HAP-1 (cell line): ENCODE results near the gene ANKFN1.

Experiments
- DNase-seq, 2 experiments: peaks; one replicate each; pipeline ENCODE4 v3.0.0-alpha.2; 2016 to 2020; ENCODE audit warnings: low spot score in 2 of 2
- H3K27me3 ChIP-seq: fragments of 250-450 bp; sonication (Bioruptor Pico); 2 replicates; pipeline ENCODE4 v1.5.1; 2020; ENCODE audit warnings: low read depth, mild to moderate bottlenecking, moderate library complexity
- H3K36me3 ChIP-seq: fragments of 250-450 bp; sonication (Bioruptor Pico); replicated peaks from 2 replicates; pipeline ENCODE4 v1.5.1; 2020; ENCODE audit warnings: mild to moderate bottlenecking
- H3K4me1 ChIP-seq: fragments of 250-450 bp; sonication (Bioruptor Pico); 2 replicates; pipeline ENCODE4 v1.5.1; 2020; ENCODE audit warnings: mild to moderate bottlenecking
- H3K4me3 ChIP-seq: fragments of 250-450 bp; sonication (Bioruptor Pico); 2 replicates; pipeline ENCODE4 v1.5.1; 2020; ENCODE audit warnings: mild to moderate bottlenecking, moderate library complexity
- H3K9me3 ChIP-seq: fragments of 250-450 bp; sonication (Bioruptor Pico); 2 replicates; pipeline ENCODE4 v1.5.1; 2020; ENCODE audit warnings: mild to moderate bottlenecking, moderate library complexity
- in situ Hi-C: fragments of 300-500 bp; cut with MboI; formaldehyde crosslinking; loops from 3 replicates; pipeline ENCODE4 v1.14.3; 2020; ENCODE audit warnings: low sequenced_read_pairs, inconsistent platforms, mixed read lengths

The ANKFN1 gene, protein sequence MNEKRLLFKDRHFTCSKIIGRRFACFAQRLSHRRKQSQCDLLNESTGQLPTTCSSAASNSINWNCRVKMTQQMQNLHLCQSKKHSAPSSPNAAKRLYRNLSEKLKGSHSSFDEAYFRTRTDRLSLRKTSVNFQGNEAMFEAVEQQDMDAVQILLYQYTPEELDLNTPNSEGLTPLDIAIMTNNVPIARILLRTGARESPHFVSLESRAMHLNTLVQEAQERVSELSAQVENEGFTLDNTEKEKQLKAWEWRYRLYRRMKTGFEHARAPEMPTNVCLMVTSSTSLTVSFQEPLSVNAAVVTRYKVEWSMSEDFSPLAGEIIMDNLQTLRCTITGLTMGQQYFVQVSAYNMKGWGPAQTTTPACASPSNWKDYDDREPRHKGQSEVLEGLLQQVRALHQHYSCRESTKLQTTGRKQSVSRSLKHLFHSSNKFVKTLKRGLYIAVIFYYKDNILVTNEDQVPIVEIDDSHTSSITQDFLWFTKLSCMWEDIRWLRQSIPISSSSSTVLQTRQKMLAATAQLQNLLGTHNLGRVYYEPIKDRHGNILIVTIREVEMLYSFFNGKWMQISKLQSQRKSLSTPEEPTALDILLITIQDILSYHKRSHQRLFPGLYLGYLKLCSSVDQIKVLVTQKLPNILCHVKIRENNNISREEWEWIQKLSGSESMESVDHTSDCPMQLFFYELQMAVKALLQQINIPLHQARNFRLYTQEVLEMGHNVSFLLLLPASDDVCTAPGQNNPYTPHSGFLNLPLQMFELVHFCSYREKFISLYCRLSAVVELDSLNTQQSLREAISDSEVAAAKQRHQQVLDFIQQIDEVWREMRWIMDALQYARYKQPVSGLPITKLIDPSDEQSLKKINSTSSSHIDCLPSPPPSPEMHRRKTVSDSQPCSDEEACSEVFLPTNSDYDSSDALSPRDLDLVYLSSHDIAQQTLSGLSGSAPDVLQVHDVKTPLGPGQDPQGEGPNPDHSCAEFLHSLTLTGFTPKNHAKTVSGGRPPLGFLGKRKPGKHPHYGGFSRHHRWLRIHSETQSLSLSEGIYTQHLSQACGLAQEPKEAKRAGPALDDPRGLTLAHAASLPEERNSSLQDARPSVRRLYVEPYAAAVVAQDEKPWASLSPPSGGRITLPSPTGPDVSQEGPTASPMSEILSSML

GRCh38 chr17:56152874-56153602, at the start of gene ANKFN1:
ANKFN1 (plus strand) TSS chr17:56153475; CDS start chr17:56212668, 59,193 bp downstream.
- in situ Hi-C loops, result no loop called here
- Histone ChIP-seq H3K4me1 (no peaks in the 10 kb centered on the region), H3K9me3 (no peaks in the 10 kb centered on the region), H3K27me3 (no peaks in the 10 kb centered on the region), H3K4me3 (no peak within 1 kb of the TSS), H3K36me3 (no peaks in the 10 kb centered on the region)
- DNase-seq, result no peak

GRCh38 chr17:56108811-56109284, 44.4 kb upstream of the ANKFN1 start:
- H3K36me3 ChIP-seq, result no peaks in the 10 kb centered on the region
- H3K4me1 ChIP-seq, result no peaks in the 10 kb centered on the region
- in situ Hi-C loops, result no loop called here
- H3K27me3 ChIP-seq, result no peaks in the 10 kb centered on the region
- no peaks in the 10 kb centered on the region for H3K9me3 ChIP-seq
- DNase-seq, result no peak
- H3K4me3 ChIP-seq, result no peak overlapping the region

DNA sequence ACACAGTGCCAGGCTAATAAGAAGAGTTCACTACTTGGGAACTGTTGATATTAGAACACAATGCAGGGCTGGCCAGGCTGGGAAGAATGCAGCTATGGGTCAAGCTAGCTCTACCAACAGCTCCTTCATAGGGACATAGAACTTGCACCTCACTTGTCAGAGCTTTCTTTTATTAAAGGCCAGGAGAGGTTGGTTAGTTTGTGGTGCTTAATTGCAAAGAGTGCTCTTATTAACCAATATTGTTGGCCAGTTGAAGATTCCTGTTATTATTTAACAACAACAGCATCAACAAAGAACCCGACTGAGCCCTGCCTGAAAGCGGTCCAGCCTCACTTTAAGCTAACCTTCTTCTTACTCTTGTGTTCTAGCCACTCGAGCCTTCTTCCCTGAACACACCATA, 43.4 kb upstream of the ANKFN1 start:
- H3K9me3 ChIP-seq, result no peaks in the 10 kb centered on the region
- in situ Hi-C loops, result no loop called here
- no peaks in the 10 kb centered on the region for H3K27me3 ChIP-seq
- H3K4me1 ChIP-seq, result no peaks in the 10 kb centered on the region
- H3K36me3 ChIP-seq, result no peaks in the 10 kb centered on the region
- DNase-seq, result no peak
- no peak overlapping the region for H3K4me3 ChIP-seq

DNA sequence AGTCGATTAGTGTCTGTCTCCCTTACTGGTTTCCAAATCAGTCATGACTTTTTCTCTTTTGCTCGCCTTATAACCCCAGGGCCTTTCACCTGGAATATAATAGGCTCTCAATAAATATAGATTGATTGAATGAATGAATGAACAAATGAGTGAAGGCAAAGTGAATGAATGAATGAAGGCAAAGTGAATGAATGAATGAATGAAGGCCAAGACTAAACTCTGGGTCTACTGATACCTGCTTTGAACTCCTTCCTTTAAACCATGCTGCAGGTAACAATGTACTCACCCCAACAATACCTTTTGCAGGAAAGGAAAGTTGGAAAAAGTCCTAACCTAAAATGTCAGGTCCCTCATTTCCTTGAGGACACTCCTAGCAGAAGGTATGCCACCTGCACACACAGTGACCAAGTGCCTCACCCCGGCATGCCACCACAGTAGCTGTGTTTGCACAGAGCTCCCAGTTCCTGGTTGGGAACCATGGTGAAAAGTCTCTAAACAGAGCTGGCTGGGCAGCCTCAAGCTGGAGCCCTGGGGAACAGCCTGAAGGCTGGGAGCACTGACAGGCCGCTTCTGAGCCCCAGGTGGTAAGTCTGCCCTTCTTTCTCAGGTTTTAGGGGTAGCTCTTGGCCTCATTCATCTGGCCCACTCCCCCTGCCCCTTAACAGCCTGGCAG, 42.7 kb upstream of the ANKFN1 start:
- Histone ChIP-seq H3K27me3 (no peaks in the 10 kb centered on the region), H3K36me3 (no peaks in the 10 kb centered on the region), H3K9me3 (no peaks in the 10 kb centered on the region), H3K4me3 (no peak overlapping the region), H3K4me1 (no peaks in the 10 kb centered on the region)
- DNase-seq, result no peak
- in situ Hi-C loops, result no loop called here

DNA sequence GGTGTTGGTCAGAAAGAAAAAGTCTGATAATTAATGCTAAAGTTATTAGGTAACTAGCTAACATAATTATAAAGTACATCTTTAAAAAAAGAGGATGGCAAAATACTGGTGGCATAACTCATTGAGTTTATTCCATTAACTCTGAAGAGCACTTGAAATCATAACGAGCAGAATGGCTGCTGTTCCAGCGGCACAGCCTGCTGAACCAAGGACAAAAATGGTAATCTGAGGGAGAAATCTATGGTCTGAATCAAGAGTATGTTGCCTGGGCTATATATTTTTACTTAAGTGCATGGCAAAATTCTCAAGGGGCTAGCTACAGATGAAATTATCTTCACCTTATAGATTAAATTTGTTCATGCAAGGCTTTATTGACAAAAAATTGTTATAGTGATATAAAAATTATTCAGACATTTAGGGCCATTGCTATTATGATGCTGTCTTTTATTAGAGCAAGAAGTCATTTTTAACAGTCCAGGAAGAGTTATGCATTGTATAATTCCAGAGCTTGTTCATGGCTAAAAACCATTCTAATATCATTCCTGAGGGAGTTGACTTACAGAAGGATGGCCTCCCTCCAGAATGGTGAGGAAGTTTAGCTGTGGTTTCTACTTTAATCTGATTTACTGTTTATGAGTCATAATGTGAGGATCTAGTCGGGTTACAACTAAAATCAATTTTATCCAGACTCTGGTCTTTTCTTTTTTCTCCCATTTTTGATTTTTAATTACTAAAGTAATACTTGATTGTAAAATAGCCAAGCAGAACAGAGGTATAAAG, 41.4 kb upstream of the ANKFN1 start:
- no peak overlapping the region for H3K4me3 ChIP-seq
- H3K4me1 ChIP-seq, result no peaks in the 10 kb centered on the region
- H3K36me3 ChIP-seq, result no peaks in the 10 kb centered on the region
- DNase-seq, result no peak
- H3K9me3 ChIP-seq, result no peaks in the 10 kb centered on the region
- in situ Hi-C loops, result no loop called here
- no peaks in the 10 kb centered on the region for H3K27me3 ChIP-seq

DNA sequence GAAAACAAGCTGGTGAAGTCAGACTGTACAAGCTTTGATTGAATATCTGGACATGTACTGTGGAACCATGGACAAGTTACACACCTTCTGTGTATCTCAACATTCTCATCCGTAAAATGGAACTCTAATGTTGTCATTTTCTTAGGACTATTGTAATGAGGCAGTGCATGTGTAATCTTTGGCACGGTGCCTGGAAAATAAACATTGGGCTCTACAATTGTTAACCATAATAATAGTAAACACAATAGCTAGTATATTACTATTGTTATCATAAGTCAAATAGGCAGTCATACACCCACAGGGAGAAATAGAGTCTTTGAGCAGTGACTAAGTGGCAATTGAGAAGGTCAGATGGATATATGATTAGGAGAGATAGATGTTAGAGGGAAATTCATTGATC, 39.8 kb upstream of the ANKFN1 start:
- in situ Hi-C loops, result no loop called here
- no peaks in the 10 kb centered on the region for H3K36me3 ChIP-seq
- no peak for DNase-seq
- H3K9me3 ChIP-seq, result no peaks in the 10 kb centered on the region
- H3K4me1 ChIP-seq, result no peaks in the 10 kb centered on the region
- no peak overlapping the region for H3K4me3 ChIP-seq
- H3K27me3 ChIP-seq, result no peaks in the 10 kb centered on the region

DNA sequence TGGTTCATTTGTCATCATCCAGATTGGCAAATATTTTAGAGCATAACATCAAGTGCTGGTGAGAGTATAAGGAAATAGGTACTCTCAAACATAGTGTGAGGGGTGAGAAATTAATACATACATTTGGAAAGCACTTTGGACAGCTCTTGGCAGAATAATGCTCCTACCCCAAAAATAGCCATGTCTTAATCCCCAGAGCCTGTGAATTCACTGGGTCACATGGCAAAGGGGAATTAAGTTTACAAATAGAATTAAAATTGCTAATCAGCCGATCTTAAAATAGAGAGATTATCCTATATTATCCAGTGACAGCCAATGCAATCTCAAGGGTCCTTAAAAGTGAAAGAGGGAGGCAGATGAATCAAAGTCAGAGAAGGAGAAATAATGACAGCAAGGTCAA, 38.8 kb upstream of the ANKFN1 start:
- no peak for DNase-seq
- no peaks in the 10 kb centered on the region for H3K4me1 ChIP-seq
- no peaks in the 10 kb centered on the region for H3K36me3 ChIP-seq
- no peaks in the 10 kb centered on the region for H3K27me3 ChIP-seq
- no peak overlapping the region for H3K4me3 ChIP-seq
- H3K9me3 ChIP-seq, result no peaks in the 10 kb centered on the region
- in situ Hi-C loops, result no loop called here

- no peaks in the 10 kb centered on the region for H3K9me3 ChIP-seq
- DNase-seq, result no peak
- H3K27me3 ChIP-seq, result no peaks in the 10 kb centered on the region
- in situ Hi-C loops, result no loop called here
- no peaks in the 10 kb centered on the region for H3K4me1 ChIP-seq
- no peak overlapping the region for H3K4me3 ChIP-seq
- no peaks in the 10 kb centered on the region for H3K36me3 ChIP-seq
Observed at GRCh38 chr17:56119191-56119590, 34.1 kb upstream of the ANKFN1 start.

- no peak for DNase-seq
- H3K4me1 ChIP-seq, result no peaks in the 10 kb centered on the region
Observed at GRCh38 chr17:56119936-56120335, 33.3 kb upstream of the ANKFN1 start.

GRCh38 chr17:56121191-56122051, 31.9 kb upstream of the ANKFN1 start:
- Histone ChIP-seq H3K27me3 (no peaks in the 10 kb centered on the region), H3K9me3 (no peaks in the 10 kb centered on the region), H3K4me3 (no peak overlapping the region), H3K4me1 (no peaks in the 10 kb centered on the region), H3K36me3 (no peaks in the 10 kb centered on the region)
- no peak for DNase-seq
- in situ Hi-C loops, result no loop called here

More at GRCh38 chr17:56119936-56120335, 33.3 kb upstream of the ANKFN1 start:
- in situ Hi-C loops, result no loop called here
- H3K36me3 ChIP-seq, result no peaks in the 10 kb centered on the region
- H3K9me3 ChIP-seq, result no peaks in the 10 kb centered on the region
- H3K27me3 ChIP-seq, result no peaks in the 10 kb centered on the region
- H3K4me3 ChIP-seq, result no peak overlapping the region

DNA sequence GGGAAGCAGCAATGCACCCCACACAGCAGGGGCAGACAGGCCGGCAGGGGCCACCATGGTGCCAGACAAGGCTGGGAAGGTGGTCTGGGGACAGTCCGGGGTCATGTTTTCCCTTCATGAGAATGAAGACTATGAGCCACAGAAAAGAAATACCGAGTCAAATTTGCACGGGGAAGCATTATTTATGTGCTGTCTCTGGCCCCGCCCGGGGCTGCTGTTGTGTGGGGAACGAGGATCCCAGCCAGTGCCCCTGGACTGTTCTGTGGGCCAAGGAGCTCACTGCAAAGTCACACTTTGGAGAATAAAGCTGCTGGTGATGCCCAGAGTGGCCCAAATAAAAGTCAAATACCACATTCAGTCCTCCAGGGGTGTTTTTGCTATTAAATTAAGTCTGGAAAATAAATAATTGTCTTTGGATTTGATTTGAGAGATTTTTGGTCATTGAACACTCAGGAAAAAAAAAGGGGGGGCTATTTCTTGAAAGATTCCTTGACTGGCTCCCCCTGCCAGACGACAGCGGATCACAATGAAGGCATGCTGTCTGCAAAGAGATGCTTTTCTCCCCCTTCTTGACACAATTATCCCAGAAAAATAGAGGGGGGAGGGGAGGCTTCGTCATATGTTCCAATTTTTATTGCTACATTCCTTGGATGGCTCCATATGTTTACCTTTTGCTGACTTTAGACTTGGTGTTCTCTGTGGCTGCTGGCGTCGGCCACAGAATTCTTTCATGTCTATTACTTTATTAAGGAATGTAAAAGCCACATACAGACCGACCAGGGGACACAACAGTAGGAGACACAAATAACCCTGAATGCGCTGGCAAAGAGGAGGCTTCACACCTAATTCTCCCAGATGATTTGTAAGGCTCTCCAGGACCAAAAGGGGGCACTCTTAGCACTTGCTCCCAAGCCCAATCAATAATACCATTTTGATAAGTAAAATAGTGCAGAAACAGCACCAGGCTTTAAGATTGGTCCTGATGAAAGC, 27.1 kb upstream of the ANKFN1 start:
- Histone ChIP-seq H3K4me3 (no peak overlapping the region), H3K36me3 (no peaks in the 10 kb centered on the region), H3K9me3 (no peaks in the 10 kb centered on the region), H3K27me3 (0 out of 2 replicates have a peak, but pooled peaks cover 4% of the 10 kb centered on the region), H3K4me1 (no peaks in the 10 kb centered on the region)
- peak; percentile 17 for DNase-seq
- in situ Hi-C loops, result no loop called here
